Dendritic cell treated with granulocyte-macrophage colony-stimulating factor and Interleukin-4, amounts not matched to agents 40 ng/mL and 50 ng/mL, for 4 days (primary cell): ENCODE data around the gene TNRC6A.
"Not testable (repeated sequence)": the region's sequence is repeated elsewhere in the genome, so short reads cannot be mapped to it uniquely, and the experiment has no call there.

Experiments
- H3K27ac Mint-ChIP-seq: one replicate; pipeline ENCODE4 v1.8.0; 2022; ENCODE audit warnings: mild to moderate bottlenecking, mixed read lengths
- H3K27me3 Mint-ChIP-seq: one replicate; pipeline ENCODE4 v1.8.0; 2022; ENCODE audit warnings: mild to moderate bottlenecking, mixed read lengths
- H3K36me3 Mint-ChIP-seq: one replicate; pipeline ENCODE4 v1.8.0; 2022; ENCODE audit warnings: low read depth, mixed read lengths
- H3K4me1 Mint-ChIP-seq: one replicate; pipeline ENCODE4 v1.8.0; 2022; ENCODE audit warnings: low read depth, mixed read lengths
- H3K4me3 Mint-ChIP-seq: one replicate; pipeline ENCODE4 v1.8.0; 2022; ENCODE audit warnings: mild to moderate bottlenecking, moderate library complexity, mixed read lengths
- H3K9me3 Mint-ChIP-seq: one replicate; pipeline ENCODE4 v1.8.0; 2022; ENCODE audit warnings: mixed read lengths
- intact Hi-C: fragments of 100-400 bp; cut with micrococcal nuclease; formaldehyde crosslinking; loops from one replicate; pipeline ENCODE4 v1.15.0; 2022

Gene TNRC6A

DNA sequence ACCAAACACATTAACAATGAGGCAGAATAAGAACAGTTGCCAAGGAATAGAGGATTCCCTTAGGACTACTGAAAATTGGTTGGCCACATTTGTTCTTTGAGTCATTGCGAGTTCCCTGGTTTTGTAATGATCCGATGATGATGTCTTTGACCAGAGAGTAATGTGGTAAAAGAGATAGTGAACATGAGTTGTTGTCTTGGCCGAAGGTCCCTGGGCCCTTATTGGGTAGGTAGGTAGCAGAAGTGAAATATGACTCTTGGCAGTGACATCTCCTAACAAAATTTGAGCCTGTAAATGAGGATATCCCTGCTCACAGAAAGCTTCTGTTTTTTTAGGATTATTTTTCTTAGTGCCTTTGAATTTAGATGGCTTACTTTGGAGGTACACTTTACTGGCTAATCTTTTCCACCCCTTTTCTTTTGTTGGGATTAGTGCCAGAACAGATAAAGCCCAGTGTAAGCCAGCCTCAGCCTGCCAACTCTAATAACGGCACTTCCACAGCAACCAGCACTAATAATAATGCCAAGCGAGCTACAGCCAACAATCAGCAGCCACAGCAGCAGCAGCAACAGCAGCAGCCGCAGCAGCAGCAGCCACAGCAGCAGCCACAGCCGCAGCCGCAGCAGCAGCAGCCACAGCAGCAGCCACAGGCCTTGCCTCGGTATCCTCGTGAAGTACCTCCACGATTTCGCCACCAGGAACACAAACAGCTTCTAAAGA is 47.2 kb downstream of the TNRC6A start:
- intact Hi-C loops: no loop called here
- Mint-ChIP-seq H3K4me1 (no peaks in the 10 kb centered on the region), H3K27ac (no peak overlapping the region), H3K4me3 (no peak overlapping the region), H3K27me3 (no peaks in the 10 kb centered on the region), H3K9me3 (no peaks in the 10 kb centered on the region), H3K36me3 (peaks cover 92% of the 10 kb centered on the region)

DNA sequence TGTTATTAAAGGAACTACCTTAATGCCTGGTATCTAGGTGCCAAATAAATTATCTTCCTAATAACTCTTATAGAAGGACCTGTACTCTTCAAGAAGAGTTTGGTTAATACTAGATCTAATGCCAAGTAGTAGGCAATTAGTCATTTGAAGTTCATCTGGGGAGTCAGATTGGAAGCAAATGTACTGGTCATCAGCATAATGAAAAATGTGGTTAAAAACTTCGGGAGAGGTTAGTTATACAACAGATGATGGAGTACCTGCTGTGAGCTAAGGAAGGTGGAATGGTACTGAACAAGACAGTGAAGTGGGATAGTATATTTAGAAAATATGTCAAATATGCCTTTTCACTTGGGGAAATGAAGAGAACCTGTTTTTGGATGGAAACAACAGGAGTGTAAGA is 49.2 kb downstream of the TNRC6A start:
- Mint-ChIP-seq H3K27ac (no peak overlapping the region), H3K27me3 (no peaks in the 10 kb centered on the region), H3K36me3 (peaks cover 93% of the 10 kb centered on the region), H3K9me3 (no peaks in the 10 kb centered on the region), H3K4me3 (no peak overlapping the region), H3K4me1 (no peaks in the 10 kb centered on the region)
- intact Hi-C loops: no loop called here

DNA sequence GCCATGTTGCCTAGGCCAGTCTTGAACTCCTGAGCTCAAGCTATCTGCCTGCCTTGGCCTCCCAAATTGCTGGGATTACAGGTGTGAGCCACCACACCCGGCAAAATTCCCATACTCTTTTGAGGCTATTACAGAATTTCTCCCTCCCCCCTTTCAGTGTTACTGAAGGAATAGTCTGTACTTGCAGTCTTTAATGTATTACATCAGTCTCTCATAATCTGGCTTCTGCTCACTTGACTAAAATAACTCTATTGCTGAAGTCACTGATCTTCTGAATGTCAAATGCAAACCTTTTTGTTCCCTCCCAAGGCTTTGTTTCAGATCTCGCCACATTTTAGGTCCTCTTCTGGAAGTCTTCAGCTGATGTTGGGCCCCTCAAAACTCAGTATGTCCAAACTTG is 51.8 kb downstream of the TNRC6A start:
- H3K4me3 Mint-ChIP-seq: no peak overlapping the region
- no peaks in the 10 kb centered on the region for H3K4me1 Mint-ChIP-seq
- H3K27ac Mint-ChIP-seq: no peak overlapping the region
- intact Hi-C loops: no loop called here
- no peaks in the 10 kb centered on the region for H3K9me3 Mint-ChIP-seq
- peaks cover 95% of the 10 kb centered on the region for H3K36me3 Mint-ChIP-seq
- H3K27me3 Mint-ChIP-seq: no peaks in the 10 kb centered on the region

DNA sequence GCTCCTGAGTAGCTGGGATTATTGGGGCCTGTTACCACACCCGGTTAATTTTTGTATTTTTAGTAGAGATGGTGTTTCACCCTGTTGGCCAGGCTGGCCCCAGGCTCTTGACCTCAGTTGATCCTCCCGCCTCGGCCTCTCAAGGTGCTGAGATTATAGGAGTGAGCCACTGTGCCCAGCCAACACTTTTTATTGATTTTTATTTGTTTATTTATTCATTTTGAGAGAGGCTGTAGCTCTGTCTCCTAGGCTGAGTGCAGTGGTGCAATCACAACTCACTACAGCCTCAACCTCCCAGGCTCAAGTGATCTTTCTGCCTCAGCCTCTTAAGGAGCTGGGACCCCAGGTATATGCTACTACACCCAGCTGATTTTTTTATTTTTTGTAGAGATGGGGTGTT is 54.7 kb downstream of the TNRC6A start:
- Mint-ChIP-seq H3K27me3 (no peaks in the 10 kb centered on the region), H3K27ac (no peak overlapping the region), H3K36me3 (peaks cover 89% of the 10 kb centered on the region)

DNA sequence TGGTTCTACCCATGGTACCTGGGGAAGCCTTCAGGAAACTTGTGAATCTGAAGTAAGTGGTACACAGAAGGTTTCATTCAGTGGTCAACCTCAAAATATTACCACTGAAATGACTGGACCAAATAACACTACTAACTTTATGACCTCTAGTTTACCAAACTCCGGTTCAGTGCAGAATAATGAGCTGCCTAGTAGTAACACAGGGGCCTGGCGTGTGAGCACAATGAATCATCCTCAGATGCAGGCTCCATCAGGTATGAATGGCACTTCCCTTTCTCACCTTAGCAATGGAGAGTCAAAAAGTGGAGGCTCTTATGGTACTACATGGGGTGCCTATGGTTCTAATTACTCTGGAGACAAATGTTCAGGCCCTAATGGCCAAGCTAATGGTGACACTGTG is 60.4 kb downstream of the TNRC6A start:
- H3K4me1 Mint-ChIP-seq: no peaks in the 10 kb centered on the region
- no peaks in the 10 kb centered on the region for H3K9me3 Mint-ChIP-seq
- no peak overlapping the region for H3K4me3 Mint-ChIP-seq
- intact Hi-C loops: no loop called here
- H3K36me3 Mint-ChIP-seq: peaks cover 87% of the 10 kb centered on the region
- H3K27me3 Mint-ChIP-seq: no peaks in the 10 kb centered on the region
- H3K27ac Mint-ChIP-seq: no peak overlapping the region

More for the DNA sequence above, 54.7 kb downstream of the TNRC6A start:
- Mint-ChIP-seq H3K4me1 (no peaks in the 10 kb centered on the region), H3K9me3 (no peaks in the 10 kb centered on the region), H3K4me3 (no peak overlapping the region)
- intact Hi-C loops: no loop called here

DNA sequence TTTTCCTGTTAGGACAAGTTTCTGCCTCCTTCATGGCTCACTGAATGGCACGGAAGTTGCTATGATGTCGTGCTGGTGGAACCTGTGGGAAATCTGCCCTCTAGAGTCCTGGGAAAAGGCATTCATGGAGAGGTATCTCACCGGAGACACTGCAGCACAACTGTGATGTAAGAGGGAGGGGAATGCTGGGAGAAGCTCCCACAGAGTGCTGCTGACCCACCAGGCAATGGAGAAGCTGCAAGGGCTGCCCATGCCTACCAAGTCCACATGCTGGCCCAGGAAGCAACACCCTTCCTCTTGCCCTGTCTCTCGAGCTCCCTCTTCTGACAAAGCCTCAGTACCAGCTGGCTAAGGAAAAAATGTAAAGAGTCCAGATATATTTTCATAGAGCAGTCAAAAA is 71.1 kb downstream of the TNRC6A start:
- Mint-ChIP-seq H3K4me1 (no peaks in the 10 kb centered on the region), H3K36me3 (peaks cover 96% of the 10 kb centered on the region), H3K27me3 (no peaks in the 10 kb centered on the region), H3K4me3 (no peak overlapping the region), H3K27ac (no peak overlapping the region), H3K9me3 (no peaks in the 10 kb centered on the region)
- intact Hi-C loops: no loop called here

DNA sequence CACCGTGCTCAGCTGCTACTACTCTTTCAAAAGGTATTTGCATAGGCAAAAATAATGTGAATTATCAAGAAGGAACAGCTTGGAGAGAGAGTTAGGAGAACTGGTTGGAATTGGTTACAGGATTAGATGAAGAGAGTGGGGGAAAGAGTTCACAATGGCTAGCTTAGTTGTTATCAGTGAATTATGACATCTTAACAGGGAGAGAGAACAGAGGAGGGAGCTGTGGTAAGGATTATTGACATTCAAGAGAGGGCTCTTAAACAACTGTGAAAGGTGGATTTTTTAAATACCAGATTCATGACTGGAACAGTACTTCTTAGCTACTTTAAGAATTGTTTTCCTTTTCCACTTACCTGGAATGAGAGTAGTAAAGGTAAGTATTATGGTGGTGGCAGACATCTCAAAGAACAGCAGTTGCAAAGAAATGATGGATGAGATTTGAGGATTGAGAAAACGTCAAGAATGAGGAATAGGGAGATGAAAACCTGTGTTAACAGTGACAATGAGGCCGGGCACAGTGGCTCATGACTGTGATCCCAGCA is 72.4 kb downstream of the TNRC6A start:
- peaks cover 96% of the 10 kb centered on the region for H3K36me3 Mint-ChIP-seq
- H3K9me3 Mint-ChIP-seq: no peaks in the 10 kb centered on the region
- H3K4me1 Mint-ChIP-seq: no peaks in the 10 kb centered on the region
- H3K27me3 Mint-ChIP-seq: no peaks in the 10 kb centered on the region
- intact Hi-C loops: no loop called here
- H3K4me3 Mint-ChIP-seq: no peak overlapping the region
- H3K27ac Mint-ChIP-seq: no peak overlapping the region

DNA sequence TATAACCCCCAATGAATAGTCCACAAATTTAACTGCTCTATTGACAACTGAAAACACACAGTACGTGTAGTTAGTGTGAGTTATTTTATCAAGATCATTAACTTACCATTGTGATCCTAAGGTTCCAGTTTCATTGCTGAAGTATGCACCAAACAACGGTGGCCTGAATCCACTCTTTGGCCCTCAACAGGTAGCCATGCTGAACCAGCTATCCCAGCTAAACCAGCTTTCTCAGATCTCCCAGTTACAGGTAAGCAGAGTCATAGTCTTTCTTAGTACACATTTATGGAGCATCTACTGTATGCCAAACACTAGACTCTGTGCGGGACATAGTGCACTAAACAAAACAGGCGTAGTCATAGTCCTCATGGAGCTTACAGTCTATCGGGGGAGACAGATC is 76.0 kb downstream of the TNRC6A start:
- Mint-ChIP-seq H3K27me3 (no peaks in the 10 kb centered on the region), H3K9me3 (no peaks in the 10 kb centered on the region), H3K36me3 (peaks cover 90% of the 10 kb centered on the region), H3K27ac (no peak overlapping the region), H3K4me1 (no peaks in the 10 kb centered on the region), H3K4me3 (no peak overlapping the region)
- intact Hi-C loops: no loop called here

DNA sequence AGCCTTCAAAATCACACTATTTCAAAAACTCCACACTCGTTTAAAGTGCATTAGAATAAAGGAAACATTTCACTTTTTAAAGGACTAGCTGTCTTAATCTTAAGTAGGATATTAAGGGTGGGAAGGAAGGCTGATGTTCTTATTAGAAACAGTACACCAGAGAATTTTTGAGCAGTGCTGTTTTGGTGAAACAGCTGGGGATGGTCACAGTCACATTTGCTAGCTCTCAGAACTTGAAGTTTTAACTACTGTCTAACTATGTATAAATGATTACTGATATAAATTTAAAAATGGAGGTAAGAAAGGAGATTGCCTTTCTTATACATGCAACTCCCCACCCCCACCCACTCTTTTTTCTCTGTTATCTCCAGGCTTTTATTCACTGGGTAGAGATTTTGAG is 77.8 kb downstream of the TNRC6A start:
- H3K9me3 Mint-ChIP-seq: no peaks in the 10 kb centered on the region
- no peak overlapping the region for H3K4me3 Mint-ChIP-seq
- intact Hi-C loops: no loop called here
- no peaks in the 10 kb centered on the region for H3K4me1 Mint-ChIP-seq
- no peak overlapping the region for H3K27ac Mint-ChIP-seq
- no peaks in the 10 kb centered on the region for H3K27me3 Mint-ChIP-seq
- peaks cover 90% of the 10 kb centered on the region for H3K36me3 Mint-ChIP-seq

DNA sequence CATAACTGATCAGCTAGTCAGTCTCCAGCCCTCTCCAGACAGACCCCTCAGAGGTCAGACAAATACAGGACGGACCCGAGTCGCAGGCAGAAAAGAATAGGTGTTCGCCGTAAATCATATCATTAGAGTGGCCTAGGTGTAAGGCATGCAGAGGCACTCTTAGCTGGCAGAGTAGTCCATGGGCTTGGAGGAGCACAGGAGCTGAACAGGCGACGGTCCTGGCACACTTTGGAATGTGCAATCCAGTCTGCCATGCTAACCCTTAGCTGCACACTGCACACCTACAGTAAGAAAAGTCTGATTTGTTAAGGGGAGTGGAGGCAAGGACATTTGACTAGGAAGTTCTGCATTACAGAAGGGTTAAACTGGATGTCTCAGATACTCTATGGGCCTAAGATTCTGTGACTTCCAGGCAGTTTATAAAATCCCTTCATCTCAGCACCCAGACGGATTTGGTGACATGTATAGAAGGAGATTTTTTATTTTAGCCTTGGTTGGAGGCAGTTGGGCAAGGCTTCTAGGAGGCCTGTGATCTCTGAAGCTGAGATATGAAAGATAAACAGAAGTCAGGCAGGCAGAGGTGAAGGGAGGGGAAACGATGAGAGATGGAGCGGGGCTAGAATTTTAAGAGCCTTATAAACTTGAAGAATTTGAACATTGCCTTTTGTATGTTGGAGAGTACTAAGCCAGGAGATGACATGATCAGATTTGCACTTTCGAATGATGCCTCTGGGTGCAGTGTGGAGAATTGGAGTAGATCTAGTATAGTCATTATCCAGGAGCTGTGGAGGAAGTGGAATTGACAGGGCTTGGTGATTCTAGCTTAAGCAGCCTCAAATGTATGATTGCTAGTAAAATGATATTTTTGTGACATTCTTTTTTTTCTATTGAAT is 81.7 kb downstream of the TNRC6A start:
- no peaks in the 10 kb centered on the region for H3K9me3 Mint-ChIP-seq
- H3K27ac Mint-ChIP-seq: no peak overlapping the region
- intact Hi-C loops: no loop called here
- no peaks in the 10 kb centered on the region for H3K4me1 Mint-ChIP-seq
- no peak overlapping the region for H3K4me3 Mint-ChIP-seq
- H3K27me3 Mint-ChIP-seq: no peaks in the 10 kb centered on the region
- H3K36me3 Mint-ChIP-seq: peaks cover 94% of the 10 kb centered on the region

DNA sequence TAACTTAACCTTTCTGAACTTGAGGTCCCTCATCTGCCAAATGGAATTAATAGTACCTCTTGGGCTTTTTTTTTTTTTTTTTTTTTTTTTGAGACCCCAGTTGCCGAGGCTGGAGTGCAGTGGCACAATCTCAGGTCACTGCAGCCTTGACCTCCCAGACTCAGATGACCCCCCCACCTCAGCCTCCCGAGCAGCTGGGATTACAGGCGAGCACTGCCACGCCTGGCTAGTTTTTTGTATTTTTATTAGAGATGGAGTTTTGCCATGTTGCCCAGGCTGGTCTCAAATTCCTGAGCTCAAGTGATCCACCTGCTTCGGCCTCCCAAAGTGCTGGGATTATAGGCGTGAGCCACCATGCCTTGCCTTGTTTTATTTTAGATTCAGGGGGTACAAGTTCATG is 83.4 kb downstream of the TNRC6A start:
- H3K27me3 Mint-ChIP-seq, H3K4me3 Mint-ChIP-seq, H3K27ac Mint-ChIP-seq, H3K4me1 Mint-ChIP-seq, H3K9me3 Mint-ChIP-seq, intact Hi-C loops: not testable (repeated sequence)
- peaks cover 91% of the 10 kb centered on the region for H3K36me3 Mint-ChIP-seq

DNA sequence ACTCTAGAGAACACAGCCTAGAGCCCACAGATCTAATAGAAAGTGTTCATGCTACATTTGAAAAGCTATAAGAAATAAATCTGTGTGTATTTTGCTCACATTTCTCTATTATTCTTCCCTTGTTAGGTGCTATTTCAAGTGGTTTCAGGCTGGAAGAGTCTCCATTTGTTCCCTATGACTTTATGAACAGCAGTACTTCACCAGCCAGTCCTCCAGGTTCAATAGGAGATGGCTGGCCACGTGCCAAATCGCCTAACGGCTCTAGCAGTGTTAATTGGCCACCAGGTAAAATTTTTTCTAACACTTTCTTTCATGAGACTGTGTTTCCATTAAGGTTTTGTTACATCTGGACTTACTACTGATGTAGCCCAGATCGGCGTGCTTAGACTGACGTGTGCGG is 85.6 kb downstream of the TNRC6A start:
- intact Hi-C loops: no loop called here
- H3K36me3 Mint-ChIP-seq: peaks cover 97% of the 10 kb centered on the region
- no peaks in the 10 kb centered on the region for H3K4me1 Mint-ChIP-seq
- H3K4me3 Mint-ChIP-seq: no peak overlapping the region
- H3K27ac Mint-ChIP-seq: no peak overlapping the region
- no peaks in the 10 kb centered on the region for H3K9me3 Mint-ChIP-seq
- H3K27me3 Mint-ChIP-seq: no peaks in the 10 kb centered on the region

DNA sequence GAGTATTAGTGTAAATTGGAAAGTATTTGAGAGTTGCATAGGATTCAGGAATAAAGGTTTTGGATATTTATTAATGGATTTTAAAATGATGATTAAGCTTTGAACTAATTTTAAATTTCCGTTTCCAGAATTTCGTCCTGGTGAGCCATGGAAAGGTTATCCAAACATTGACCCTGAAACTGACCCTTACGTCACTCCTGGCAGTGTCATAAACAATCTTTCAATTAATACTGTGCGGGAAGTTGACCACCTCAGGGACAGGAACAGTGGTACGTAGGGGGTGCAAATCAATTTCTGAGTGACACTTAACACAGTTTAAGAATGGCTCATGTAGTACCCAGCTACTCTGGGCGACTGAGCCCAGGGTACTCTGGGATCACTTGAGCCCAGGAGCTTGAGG is 87.2 kb downstream of the TNRC6A start:
- Mint-ChIP-seq H3K36me3 (peaks cover 98% of the 10 kb centered on the region), H3K4me3 (no peak overlapping the region), H3K4me1 (no peaks in the 10 kb centered on the region), H3K27ac (no peak overlapping the region), H3K9me3 (no peaks in the 10 kb centered on the region), H3K27me3 (no peaks in the 10 kb centered on the region)
- intact Hi-C loops: no loop called here

DNA sequence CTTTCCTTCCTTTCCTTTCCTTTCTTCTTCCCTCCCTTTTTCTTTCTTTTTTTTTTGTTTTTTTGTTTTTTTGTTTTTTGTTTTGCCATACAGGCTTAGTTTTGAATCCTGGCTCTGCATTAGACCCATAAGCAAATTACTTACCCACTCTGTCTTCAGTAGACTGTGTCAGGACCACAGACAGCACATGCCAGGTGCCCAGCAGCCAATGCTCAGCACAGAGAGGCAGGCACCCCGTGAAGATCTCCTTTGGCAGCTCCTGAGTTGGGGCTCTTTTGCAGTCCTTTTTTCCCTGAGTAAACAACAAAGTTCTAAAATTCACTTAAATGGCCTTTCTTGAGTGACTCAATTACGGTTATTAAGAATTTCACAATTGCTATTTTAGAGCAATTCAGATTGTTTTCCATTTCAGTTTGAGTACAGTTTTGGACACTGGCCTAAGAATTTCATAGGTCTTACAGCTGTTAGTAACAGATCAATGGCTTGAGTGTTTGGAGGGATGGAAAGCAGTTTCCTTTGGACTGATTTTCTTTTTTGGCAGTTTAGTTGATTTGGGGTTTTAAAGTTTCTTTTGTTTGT is 90.1 kb downstream of the TNRC6A start:
- Mint-ChIP-seq H3K9me3 (no peaks in the 10 kb centered on the region), H3K27ac (peak overlapping the region; percentile 14), H3K4me3 (no peak overlapping the region), H3K27me3 (no peaks in the 10 kb centered on the region), H3K4me1 (no peaks in the 10 kb centered on the region), H3K36me3 (peaks cover 98% of the 10 kb centered on the region)
- intact Hi-C loops: no loop called here
